ENCODE results near the gene PTGER1.
A peak's percentile ranks its signal among the peaks of the same experiment; 100 is the strongest.
"Not testable (repeated sequence)": the region's sequence is repeated elsewhere in the genome, so short reads cannot be mapped to it uniquely, and the experiment has no call there.

Gene PTGER1, protein sequence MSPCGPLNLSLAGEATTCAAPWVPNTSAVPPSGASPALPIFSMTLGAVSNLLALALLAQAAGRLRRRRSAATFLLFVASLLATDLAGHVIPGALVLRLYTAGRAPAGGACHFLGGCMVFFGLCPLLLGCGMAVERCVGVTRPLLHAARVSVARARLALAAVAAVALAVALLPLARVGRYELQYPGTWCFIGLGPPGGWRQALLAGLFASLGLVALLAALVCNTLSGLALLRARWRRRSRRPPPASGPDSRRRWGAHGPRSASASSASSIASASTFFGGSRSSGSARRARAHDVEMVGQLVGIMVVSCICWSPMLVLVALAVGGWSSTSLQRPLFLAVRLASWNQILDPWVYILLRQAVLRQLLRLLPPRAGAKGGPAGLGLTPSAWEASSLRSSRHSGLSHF

DNA sequence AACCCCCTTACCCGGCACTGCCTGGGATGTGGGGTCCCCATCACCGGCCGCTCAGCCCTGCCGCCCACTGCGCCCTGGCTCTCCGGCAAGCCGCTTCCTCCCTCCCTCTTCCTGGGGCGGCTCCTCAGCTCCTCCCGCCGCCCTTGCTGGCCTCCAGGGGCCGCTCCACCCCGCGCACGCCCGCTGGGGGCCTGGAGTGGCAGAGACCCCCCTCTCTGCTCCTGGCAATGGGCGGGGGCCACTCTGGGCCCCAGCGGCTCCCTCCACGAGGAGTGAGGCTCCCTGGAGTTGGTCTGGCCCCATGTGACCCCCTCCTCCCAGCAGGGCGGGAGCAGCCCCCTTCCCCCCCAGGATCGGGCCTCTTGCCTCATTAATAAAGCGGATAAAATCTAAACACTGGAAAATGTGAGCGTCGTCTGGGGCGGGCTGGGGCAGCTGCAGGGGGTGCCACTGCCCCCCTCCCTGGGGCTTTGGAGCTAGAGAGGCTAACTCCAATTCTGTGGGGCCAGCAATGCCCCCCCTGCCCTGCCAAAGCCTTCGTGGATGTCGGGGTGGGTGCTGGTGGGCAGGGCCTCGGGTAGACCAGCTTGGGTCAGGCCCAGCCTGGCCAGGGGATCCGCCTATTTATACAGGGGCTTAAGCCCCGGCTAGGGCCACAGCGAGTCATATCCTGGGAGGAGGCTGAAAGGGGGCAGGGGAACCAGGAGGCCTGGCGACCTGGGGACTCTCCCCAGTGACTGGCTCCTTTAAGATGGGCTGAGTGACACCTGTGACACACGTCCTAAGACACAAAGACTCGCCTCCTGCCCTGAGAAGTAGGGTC lies at the start of gene PTGER1:
Gene PTGER1, minus strand, starts transcription at position 104 of the 823 bp plus-strand sequence. CDS start 1,034 bp downstream, outside the sequence.
- DNase-seq, result peak; percentile 41

DNA sequence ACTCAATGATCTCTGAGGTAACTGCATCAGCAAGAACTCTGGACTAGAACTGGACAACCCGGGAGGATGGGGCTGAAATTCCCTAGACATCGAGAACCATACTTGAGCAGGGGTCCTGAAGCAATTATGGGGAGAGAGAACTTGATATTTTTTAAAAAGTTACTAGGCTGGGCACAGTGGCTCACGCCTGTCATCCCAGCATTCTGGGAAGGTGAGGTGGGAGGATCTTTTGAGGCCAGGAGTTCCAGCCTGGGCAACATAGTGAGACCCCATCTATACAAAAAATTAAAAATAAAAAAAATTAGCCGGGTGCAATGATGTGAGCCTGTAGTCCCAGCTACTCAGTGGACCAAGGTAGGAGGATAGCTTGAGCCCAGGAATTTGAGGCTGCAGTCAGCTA lies 45.4 kb upstream of the PTGER1 start:
- no peak for DNase-seq

DNA sequence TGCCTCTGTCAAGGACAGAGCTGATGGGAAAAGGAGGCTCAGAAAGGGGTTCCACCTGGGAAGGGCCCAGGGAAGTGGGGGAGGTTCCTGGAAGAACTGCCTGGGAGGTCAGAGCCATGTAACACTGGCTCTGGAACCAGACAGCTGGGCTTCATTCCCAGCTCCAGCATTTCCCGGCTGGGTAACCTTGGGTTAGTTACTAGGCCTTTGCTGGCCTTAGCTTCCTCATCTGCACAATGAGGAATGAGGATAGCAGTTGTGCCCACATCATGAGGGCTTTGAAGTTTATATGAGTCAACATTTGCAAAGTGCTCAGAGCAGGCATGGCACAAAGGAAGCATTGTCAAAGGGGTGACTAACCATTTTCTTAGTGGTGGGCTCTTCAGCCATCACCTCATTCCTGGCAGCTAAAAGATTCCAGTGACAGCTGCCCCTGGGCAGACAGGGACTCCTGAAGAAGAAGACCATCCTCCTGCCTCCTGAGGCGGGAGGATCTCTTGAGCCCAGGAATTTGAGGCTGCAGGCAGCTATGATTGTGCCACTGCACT lies 44.8 kb upstream of the PTGER1 start:
- no peak for DNase-seq

DNA sequence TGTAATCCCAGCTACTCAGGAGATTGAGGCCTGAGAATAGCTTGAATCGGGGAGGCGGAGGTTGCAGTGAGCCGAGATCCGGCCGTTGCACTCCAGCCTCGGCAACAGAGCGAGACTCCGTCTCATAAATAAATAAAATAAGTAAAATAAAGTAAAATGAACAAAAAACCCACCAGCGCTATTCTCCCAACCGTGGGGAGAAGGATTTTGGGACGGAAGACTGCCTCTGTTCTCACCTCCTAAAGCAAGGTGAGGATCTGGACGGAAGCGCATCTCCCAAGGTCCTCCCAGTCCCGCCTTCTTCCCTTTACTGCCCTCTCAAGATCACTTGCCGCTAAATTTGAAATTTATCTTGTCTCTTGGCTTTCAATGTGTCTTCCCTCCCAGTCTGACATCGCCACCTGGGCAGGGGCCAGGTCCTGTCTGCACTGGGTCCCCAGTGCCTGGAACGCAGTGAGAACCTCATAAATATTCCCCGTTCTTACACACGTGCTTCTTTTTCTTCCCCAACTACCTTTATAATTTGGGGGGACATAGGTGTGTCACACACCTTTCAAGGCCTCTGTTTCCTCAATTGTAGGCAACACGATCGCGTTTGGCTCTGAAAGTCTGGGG lies 44.2 kb upstream of the PTGER1 start:
- no peak for DNase-seq

DNA sequence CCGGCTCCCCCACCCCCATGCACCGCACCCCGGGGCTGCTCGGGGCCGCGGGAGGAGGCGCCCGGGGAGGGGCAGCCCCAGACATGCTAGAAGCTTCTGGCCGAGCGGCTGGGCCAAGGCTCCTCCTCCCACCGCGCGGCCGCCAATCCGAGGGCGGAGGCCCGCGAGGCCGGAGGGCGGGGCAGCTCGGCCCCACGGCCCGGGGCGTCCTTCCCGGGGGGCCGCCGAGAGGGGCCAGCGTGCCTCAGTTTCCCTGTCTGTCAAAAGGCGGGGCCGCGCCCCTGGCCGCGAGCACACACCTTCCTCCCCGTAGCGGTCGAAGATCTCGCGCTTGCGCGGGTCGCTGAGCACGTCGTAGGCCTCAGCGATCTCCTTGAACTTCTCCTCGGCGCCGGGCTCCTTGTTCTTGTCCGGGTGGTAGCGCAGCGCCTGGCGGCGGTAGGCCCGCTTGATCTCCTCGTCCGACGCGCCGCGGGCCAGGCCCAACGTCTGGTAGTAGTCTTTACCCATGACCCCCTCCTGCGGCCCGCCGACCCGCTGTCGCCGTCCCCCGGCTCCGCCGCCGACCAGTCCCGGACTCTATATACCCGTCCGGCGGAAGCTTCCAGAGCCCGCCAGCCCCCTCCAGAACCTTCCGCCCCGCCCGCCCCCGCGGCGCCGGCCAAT lies 42.8 kb upstream of the PTGER1 start, which contains the start of gene DNAJB1:
Gene DNAJB1, minus strand, starts transcription at position 558 of the 666 bp plus-strand sequence. Its CDS starts 48 bp downstream, at position 510.
- DNase-seq, result peak; percentile 81

DNA sequence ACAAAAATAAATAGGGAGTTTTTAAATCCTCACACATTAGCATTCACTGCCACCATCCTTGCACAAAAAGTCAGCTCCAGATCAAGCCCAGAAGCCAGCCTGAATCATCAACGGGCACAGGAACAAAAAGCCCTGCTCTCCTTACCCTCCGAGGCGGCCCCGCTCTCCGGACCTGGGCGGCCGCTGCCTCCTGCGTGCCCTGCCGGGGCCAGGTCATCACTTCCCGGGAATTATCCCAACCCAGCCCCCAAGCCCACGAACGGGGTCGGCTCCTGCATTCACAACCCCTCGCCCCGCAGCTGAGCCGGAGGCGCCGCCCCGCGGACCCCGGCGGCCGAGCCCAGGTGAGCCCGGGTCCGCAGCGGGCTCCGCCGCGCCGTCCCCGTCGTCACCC lies 42.3 kb upstream of the PTGER1 start:
- peak; percentile 17 for DNase-seq

DNA sequence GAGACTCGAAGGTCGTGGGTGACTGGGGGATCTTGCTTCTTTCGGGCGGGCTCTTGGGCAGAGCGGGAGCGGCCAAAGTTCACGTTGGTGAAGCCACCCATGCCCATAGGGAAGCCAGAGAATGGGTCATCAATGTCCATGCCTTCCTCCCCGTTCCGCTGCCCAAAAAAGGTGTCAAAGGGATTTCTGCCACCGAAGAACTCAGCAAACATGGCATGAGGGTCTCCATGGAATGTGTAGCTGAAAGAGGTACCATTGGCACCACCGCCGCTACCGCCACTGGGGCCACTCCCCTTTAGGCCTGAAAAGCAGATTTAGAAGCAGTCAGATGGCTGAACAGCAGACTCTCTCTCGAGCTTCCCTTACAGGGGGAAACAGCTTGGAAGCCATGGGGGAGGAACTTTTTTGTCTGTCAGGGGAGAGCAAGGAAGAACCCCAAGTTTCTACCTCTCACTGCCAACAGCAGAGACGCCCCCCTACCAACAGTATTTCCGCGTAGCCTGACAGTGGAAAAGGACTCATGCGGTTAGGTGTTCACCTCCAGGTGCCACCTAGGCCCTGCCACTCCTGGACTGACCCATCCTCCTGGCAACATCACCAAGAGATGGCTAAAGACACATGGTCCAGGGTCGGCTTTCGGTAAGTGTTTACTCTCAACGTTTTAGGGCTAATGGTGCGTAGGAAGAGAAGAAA lies 41.7 kb upstream of the PTGER1 start:
- peak; percentile 20 for DNase-seq

DNA sequence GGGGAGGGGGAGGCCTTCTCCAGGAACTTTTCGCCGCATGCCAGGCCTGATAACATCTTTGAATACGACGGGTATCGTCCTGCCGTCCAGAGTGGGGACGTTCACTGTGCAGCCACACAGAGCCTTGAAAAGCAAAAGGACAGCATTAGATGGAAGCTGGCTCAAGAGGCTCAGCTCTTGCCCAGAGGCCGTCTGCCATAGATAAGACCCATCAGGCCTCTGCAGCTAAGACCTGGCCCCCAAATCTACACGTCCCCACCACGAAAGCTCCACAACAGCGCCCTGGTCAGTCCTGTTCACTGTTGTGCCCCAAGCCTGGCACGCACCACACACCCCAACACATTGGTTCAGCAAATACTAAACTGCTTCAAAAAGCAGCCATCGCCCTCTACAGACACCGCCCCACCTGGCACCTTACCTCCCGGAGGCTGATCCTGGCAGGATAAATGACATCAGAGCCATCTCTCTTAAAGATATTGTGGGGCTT lies 40.9 kb upstream of the PTGER1 start:
- no peak for DNase-seq

DNA sequence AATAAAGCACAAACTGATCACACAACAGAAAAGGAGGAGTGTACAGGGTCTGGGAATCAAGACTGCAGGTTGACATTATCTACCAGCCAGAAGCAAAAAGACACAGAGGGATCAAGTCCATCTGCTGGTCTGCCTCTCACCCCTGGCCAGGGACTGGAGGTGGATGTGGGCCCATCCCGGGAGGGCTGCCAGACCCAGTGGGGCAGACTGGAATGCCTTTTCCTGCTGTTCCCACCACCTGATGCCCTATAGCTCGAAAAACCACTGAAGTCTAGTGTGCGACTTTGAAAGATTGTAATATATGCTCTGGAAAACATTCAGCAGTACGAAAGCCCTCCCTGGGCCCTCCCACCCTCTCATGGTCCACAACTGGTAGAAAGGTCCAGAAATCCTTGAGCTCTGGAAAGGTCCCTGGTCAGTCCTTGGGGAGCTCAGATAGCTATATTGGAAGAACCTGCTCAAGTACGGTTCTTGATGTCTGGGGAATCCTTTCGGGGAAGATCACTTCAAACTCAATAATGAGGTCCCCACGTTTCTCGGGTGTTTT lies 40.4 kb upstream of the PTGER1 start:
- DNase-seq, result no peak

DNA sequence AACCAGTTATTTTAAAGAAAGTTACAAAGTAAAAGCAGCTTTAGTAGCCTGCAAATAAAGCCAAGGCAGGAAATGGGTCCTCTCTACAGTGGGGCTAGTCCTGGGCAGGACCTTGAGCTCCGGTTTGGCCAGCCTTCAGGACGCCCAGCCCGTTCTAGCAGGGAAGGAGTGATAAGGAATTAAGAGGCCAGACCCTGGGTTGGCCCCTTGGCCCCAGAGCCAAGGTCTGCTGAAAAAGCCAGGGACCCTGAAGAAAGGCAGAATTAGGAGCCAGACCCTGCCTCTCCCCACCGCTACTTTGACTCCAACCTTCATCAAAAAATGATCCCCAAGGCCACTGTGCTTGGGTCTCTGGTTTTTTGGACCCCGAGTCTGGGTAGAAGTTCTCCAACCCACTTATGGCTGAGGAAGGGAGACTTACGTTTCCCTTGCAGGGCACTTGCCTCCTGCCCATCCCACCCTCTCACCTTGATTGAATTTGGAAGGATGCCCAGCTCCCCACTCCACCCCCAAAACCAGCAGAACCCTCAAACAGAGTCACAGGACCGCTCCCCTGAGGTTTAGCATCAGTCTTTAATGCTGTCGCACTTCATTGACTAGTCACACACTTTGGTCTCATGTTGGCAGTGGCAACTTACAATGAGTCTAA lies 39.2 kb upstream of the PTGER1 start:
- DNase-seq, result no peak

DNA sequence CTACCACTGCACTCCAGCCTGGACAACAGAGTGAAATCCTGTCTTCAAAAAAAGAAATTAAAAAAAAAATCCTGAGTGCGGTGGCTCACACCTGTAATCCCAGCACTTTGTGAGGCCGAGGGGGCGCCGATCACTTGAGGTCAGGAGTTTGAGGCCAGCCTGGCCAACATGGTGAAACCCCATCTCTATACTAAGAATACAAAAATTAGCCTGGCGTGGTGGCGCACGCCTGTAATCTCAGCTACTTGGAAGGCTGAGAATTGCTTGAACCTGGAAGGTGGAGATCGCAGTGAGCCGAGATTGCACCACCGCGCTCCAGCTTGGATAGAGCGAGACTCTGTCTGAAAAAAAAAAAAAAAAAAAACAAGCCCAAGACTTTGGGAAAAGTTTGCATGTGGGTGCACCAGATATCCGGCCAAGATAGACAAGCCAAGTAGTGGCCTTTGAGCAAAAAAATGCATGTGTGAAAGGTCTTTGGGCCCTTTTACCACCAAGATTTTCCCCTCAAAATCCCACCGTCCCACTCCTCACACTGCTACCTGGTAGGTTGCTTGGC lies 37.3 kb upstream of the PTGER1 start:
- DNase-seq, result no peak

DNA sequence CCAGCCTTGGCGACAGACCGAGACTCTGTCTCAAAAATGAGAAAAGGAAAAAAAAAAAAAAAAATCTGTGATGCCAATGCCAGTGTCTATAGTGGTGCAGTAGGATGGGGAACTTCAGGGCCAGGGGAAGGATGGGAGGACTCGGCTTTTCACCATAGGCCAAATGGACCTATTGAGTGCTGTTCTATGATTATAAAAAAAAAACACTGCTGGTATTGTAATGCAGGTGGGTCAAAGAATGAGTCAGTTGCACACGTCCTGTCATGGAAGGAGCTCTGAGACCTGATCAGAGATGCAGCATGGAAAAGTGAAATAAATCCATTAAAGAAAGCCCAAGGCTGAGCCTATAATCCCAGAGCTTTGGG lies 36.1 kb upstream of the PTGER1 start:
- no peak for DNase-seq

DNA sequence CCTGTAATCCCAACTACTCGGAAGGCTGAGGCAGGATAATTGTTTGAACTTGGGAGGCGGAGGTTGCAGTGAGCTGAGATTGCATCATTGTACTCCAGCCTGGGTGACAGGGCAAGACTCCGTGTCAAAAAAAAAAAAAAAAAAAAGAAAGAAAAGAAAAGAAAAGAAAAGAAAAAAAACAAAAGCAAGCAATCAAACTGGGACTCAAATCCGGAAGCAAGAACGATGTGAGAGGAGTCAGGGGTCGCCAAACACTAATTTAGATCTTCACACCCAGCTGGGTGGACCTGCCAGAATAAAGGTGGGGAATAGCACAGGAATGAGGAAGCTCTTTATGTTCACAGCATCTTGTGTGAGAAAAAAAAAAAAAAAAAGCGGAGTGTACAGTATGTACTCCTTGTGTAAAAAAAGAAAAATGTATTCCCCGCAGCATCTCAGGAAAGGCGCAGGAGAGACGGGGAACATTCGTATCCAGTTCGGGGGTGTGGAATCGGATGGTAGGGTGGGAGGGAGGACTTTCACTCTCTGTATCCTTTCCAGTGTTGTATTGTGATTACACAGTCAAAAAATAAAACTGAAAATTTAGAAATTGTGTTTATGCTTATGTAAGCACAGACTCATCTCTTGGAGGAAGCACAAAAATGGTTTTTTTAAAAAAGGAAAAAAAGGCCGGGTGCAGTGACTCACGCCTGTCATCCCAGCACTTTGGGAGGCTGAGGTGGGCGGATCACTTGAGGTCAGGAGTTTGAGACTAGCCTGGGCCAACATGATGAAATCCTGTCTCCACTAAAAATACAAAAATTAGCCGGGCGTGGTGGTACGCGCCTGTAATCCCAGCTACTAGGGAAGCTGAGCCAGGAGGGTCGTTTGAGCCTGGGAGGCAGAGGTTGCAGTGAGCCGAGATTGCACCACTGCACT lies 35.4 kb upstream of the PTGER1 start:
- peak; percentile 23 for DNase-seq

DNA sequence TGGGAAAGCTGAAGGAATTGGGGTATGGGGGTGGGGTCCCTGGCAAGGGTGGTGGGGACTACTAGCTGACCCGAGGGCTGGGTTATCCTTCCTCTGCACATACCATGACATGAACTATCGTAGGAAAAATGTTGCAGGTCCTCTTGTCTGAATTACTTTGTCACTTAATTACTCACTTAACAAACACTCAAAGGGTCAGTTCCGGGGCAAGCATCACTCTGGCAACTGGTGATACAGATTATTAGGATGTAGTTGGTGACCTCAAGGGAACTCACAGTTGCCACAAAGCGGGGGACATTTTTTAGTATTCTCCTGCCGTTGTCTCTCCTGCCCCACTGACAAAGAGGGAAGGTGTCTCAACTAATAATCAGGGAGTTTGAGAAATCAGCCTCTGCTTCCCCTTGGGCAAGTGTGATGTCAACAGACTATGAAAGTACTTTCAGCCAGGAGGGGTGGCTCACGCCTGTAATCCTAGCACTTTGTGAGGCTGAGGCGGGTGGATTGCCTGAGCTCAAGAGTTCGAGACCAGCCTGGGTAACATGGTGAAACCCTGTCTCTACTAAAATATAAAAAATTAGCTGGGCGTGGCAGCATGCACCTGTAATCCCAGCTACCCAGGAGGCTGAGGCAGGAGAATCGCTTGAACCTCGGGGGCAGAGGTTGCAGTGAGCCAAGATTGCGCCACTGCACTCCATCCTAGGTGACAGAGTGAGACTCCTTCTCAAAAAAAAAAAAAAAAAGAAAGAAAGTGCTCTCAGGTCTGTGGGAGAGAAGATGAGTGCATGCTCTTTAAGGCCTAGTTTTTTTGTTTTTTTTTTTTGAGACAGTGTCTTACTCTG lies 32.8 kb upstream of the PTGER1 start:
- DNase-seq, result no peak

DNA sequence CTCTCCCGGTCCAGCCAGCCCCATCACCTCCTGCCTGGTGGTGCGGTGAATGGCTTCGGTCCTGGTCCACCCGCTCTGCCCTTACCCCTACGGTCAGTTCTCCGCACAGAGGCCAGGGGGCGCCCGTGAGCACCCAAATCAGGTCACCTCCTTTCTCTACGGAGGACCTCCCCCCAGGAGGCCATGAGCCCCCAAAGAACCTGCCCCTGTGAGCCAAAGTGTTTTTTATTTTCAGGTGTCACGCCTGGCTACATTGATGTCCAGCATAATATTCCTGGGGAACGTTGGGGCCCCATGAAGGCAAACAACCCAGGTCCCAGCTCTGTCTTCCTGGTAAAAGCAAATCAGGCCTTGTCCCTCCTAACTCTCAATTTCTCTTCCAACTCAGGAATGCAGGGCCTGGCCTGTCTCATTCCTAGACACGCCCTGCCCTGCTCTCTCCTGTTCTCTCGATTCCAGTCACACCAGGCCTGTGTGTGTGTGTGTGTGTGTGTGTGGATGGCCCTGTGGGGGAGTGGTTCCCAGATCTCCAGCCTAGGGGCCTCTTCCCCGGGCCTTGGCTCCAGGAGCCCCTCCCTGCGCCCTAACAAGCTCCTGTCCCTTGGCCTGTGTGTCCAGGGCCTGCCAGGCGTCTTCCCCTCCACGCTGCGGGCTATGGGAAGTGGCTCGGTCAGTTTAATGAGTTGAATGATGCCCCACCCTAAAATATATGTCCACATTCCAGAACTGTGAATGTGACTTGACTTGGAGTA lies 30.5 kb upstream of the PTGER1 start:
- DNase-seq, result peak; percentile 83

DNA sequence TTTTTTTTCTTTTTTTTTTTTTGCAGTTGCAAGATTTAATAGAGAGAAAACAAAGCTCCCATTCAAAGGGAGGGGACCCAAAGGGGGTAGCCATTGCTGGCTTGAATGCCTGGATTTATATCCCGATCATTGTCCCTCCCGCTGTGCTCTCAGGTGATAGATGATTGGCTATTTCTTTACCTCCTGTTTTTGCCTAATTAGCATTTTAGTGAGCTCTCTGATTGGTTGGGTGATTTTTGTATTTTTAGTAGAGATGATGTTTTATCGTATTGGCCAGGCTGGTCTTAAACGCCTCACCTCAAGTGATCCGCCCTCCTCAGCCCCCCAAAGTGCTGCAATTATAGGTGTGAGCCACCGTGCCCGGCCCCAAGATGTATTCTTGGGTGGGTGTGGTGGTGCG lies 29.4 kb upstream of the PTGER1 start:
- not testable (repeated sequence) for DNase-seq

DNA sequence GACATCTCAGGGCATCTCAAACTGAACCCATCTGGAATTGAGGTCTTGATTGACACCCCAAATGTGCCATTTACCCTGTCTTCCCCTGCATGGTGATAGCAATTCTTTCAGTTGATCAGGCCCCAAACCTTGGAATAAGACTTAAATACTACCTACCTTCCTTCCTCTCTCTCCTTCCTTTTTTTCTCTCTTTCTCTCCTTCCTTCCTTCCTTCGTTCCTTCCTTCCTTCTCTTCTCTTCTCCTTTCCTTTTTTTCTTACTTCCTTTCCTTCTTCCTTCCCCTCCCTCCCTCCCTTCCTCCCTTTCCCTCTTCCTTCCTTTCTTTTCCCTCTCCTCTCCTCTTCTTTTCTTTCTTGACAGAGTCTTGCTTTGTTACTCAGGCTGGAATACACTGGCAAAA lies 28.1 kb upstream of the PTGER1 start:
- DNase-seq, result no peak

Data from activated CD4-positive, alpha-beta T cell treated with anti-CD3 and anti-CD28 coated beads, Interleukin-2, Interleukin-6, amounts not matched to agents 100 ng/mL and 50 ng/mL, durations not matched to agents 16 hours and 8 hours (primary cell).